ENCODE data around the gene AOAH.

AOAH gene, protein sequence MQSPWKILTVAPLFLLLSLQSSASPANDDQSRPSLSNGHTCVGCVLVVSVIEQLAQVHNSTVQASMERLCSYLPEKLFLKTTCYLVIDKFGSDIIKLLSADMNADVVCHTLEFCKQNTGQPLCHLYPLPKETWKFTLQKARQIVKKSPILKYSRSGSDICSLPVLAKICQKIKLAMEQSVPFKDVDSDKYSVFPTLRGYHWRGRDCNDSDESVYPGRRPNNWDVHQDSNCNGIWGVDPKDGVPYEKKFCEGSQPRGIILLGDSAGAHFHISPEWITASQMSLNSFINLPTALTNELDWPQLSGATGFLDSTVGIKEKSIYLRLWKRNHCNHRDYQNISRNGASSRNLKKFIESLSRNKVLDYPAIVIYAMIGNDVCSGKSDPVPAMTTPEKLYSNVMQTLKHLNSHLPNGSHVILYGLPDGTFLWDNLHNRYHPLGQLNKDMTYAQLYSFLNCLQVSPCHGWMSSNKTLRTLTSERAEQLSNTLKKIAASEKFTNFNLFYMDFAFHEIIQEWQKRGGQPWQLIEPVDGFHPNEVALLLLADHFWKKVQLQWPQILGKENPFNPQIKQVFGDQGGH

DNA sequence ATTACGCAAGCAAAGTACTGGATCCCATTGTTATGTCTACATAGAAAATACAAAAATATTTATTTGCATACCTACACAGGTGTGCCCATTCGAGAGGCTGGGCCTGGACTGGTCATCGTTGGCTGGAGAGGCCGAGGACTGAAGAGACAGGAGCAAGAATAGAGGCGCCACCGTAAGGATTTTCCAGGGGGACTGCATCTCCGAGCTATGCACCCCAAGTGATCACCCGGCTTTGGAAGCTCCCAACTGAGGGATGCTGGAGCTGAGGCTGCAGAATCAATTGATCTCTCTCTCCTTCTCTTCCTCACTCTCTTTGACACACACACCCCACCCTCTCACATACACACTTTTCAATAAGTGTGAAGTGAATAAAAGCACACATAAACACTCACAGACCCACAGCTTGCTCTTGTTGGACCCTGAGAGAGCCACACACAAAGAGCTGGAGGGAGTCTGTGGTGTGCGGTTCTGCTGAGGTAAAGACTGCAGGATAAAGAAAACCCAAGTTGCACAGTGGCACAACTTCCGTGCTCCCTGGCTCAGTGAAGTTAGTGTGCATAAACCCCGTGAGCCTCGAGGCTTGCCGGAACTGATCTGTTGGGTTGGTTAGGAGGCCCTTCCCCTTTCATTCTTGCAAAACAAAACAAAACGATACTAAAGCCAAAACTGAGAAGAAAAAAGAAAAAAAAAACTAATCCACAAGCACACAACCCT, at the start of gene AOAH:
Gene AOAH (minus strand): TSS at position 544 of the 714 bp plus-strand sequence. CDS start 346 bp downstream, at position 198.
- no peak for DNase-seq (ENCODE audit: low spot score)
- Histone ChIP-seq H3K4me3 (peak within 1 kb of the TSS; percentile 25), H3K27ac (peak within 1 kb of the TSS in 1 of 2 donors; percentile 54)
- TF ChIP-seq, protein P1, sequence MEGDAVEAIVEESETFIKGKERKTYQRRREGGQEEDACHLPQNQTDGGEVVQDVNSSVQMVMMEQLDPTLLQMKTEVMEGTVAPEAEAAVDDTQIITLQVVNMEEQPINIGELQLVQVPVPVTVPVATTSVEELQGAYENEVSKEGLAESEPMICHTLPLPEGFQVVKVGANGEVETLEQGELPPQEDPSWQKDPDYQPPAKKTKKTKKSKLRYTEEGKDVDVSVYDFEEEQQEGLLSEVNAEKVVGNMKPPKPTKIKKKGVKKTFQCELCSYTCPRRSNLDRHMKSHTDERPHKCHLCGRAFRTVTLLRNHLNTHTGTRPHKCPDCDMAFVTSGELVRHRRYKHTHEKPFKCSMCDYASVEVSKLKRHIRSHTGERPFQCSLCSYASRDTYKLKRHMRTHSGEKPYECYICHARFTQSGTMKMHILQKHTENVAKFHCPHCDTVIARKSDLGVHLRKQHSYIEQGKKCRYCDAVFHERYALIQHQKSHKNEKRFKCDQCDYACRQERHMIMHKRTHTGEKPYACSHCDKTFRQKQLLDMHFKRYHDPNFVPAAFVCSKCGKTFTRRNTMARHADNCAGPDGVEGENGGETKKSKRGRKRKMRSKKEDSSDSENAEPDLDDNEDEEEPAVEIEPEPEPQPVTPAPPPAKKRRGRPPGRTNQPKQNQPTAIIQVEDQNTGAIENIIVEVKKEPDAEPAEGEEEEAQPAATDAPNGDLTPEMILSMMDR (IDR thresholded peaks at IDR 0.05), result no peak

DNA sequence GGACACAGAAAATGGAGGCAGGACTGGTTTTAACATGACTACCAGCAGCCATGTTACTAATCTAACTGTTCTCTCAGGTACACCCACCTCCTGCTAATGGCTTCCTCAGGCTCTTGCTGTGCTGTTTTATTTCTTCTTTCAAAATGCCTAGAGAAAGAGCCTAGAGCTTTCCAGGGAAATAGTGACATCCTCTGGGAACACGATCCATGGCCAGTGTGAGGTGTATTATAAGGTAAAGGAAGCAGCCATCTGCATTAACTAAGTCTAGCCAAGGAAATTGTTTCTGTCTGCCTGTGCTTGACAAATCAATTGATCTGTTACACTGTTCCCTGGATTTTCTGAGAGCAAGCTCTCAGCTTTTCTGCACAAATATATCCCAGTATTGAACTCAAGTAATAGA, 42.2 kb upstream of the AOAH start:
- H3K27ac ChIP-seq, result no peak overlapping the region
- no peak for DNase-seq (ENCODE audit: low spot score)
- H3K4me3 ChIP-seq, result no peak overlapping the region
- TF ChIP-seq, protein P1 (IDR thresholded peaks at IDR 0.05), result no peak

DNA sequence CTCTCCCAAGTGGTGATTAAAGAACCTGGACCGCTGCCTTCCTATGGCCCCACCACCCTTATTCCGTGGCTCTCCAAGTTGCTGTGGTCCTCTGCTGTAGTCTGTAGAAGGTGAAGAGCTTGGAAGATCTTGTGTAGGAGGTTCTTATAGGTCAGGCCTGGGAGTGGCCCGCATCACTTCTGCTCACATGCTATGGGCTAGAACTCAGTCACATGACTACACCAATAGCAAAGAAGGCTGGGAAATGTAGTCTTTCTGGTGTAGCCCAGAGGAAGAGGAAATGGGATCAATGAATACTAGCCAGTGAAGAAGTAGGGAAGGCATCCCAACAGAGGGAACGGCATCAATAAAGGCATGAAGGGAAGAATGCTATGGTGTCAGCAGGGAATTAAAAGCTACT, 41.3 kb upstream of the AOAH start:
- Histone ChIP-seq H3K4me3 (no peak overlapping the region), H3K27ac (no peak overlapping the region)
- DNase-seq (ENCODE audit: low spot score), result no peak
- TF ChIP-seq, protein P1 (IDR thresholded peaks at IDR 0.05), result no peak

DNA sequence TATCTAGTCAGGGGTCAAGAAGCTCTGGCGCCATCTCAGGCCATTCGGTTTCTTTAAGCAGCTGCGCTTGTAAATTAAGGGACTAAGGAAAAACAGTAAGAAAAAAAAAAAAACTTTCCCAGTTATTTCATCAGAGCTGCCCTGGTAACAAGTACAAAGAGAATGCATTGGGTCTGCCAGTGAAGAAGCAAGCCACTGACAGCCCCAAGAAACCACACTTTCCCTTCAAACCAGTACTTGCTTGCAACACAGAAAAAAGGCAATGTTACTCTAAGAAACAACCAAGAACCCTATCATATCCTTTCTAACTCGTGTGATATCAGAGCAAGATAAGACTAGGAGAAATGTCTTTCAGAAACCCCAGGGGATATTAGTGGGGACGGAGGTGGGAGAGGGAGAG, 40.6 kb upstream of the AOAH start:
- H3K4me3 ChIP-seq, result no peak overlapping the region
- DNase-seq (ENCODE audit: low spot score), result no peak
- TF ChIP-seq, protein P1 (IDR thresholded peaks at IDR 0.05), result no peak
- H3K27ac ChIP-seq, result no peak overlapping the region

DNA sequence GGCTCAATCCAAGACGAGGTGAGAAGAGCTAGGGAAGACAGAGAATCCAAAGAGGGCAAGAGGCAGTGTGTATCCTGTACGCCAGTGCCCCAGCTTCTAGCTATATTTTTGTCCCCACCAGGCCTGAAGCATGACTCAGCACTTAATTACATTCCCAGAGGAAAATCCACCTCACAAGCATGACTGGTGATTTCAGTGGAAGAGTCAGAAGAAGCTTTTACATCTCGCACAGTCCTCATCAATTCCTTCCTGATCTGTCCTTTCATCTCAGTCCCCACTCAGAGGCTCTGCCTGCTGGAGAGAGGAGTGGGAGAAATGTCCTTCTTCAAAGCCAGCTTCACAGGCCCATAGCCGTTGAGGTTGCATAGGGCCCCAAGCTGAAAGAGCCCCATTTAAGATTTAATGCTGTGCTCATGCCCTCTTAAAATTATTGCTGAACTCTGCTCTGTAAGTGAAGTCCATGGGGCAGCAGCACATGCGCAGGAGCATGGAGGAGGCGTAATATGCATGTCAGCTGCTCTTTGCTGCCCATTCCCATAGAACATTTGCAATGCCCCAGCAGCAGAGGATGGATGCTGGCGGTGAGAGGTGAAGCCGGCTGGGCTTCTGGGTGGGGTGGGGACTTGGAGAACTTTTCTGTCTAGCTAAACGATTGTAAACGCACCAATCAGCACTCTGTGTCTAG, 39.0 kb upstream of the AOAH start:
- Histone ChIP-seq H3K4me3 (no peak overlapping the region), H3K27ac (no peak overlapping the region)
- no peak for DNase-seq (ENCODE audit: low spot score)
- TF ChIP-seq, protein P1 (IDR thresholded peaks at IDR 0.05), result no peak

DNA sequence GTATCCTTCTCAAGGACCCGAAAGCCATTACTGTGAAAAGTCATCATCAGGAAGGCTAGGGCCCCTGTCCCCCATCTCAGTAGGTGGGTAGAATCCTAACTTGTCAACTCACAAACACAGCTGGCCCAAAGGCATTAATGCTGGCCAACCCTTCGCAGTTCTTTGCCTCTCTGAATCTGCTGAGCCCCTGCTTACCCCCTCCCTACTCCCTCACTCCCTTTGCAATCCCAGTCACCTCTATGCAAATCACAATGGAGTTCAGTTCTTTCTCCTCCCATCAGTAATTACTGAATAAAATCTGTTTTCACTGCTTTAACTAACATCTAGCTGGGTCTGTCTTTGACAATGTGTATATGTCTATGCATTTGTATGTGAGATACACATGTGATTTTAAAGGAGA, 38.1 kb upstream of the AOAH start:
- Histone ChIP-seq H3K4me3 (no peak overlapping the region), H3K27ac (no peak overlapping the region)
- TF ChIP-seq, protein P1 (IDR thresholded peaks at IDR 0.05), result no peak
- no peak for DNase-seq (ENCODE audit: low spot score)

Measured in coronary artery (tissue), 2 donors.